Sigmoid colon (tissue), 4 donors: ENCODE measurements around the gene B3GLCT.

ENCODE experiments used
- POLR2A ChIP-seq, 2 donors: fragments of 450-650 bp; IDR thresholded peaks; one replicate each; pipeline ENCODE4 v1.6.1; 2016; ENCODE audit warnings: antibody characterized with exemption in 2 of 2, mild to moderate bottlenecking in 2 of 2, moderate library complexity in 2 of 2
- POLR2AphosphoS5 ChIP-seq, 4 donors: sonication (generic); formaldehyde crosslinking; IDR thresholded peaks; one replicate each; pipeline ENCODE4 v1.6.1; 2017; ENCODE audit warnings: antibody characterized with exemption in 4 of 4

- TF ChIP-seq POLR2A (IDR thresholded peaks at IDR 0.05), result no peak
- no peak for TF ChIP-seq POLR2AphosphoS5 (IDR thresholded peaks at IDR 0.05)
Observed at GRCh38 chr13:31200637-31200971, 829 bp downstream of the B3GLCT start.
